HEK293 (cell line): ENCODE measurements around the gene NEIL1.
A peak's percentile ranks its signal among the peaks of the same experiment; 100 is the strongest.

Experiments used
- CTCF ChIA-PET: fragments of 350-600 bp; formaldehyde crosslinking; extraction: SDS; loops from one replicate; lab custom pipeline; 2021; ENCODE audit warnings: antibody characterized with exemption; lab: Yijun Ruan, JAX
- POLR2A ChIA-PET: fragments of 300-600 bp; formaldehyde crosslinking; extraction: SDS; loops from one replicate; lab custom pipeline; 2020; ENCODE audit warnings: antibody characterized with exemption, inconsistent platforms; lab: Yijun Ruan, JAX
- H3K27ac ChIP-seq: fragments of 200-500 bp; sonication (Bioruptor generic); 2 replicates; pipeline ENCODE4 v1.5.1; 2014; ENCODE audit warnings: low read depth, low read length, control low read depth, inconsistent platforms; ENCODE audit errors: extremely low read depth
- H3K36me3 ChIP-seq, 2 experiments: fragments of 200-500 bp in 1 of 2; sonication (Bioruptor generic) in 1 of 2; 1 replicate in 1 of 2; 2 replicates in 1 of 2; pipeline ENCODE4 v1.5.1; 2014 to 2017; ENCODE audit warnings: inconsistent platforms in 2 of 2, low read length in 2 of 2; ENCODE audit not compliant: control insufficient read depth in 2 of 2, insufficient read depth in 1 of 2
- H3K4me1 ChIP-seq: fragments of 200-500 bp; sonication (Bioruptor generic); 2 replicates; pipeline ENCODE4 v1.5.1; 2014; ENCODE audit warnings: mild to moderate bottlenecking, low read length, inconsistent platforms; ENCODE audit not compliant: control insufficient read depth, insufficient read depth
- H3K4me3 ChIP-seq: 2 replicates; pipeline ENCODE4 v1.5.1; 2011; ENCODE audit warnings: low read depth, mild to moderate bottlenecking, control low read depth, low read length, moderate library complexity
- H3K9me3 ChIP-seq: fragments of 200-500 bp; sonication (Bioruptor generic); 2 replicates; pipeline ENCODE4 v1.5.1; 2014; ENCODE audit warnings: low read depth, low read length, inconsistent platforms; ENCODE audit not compliant: control insufficient read depth, insufficient read depth
- AEBP2 ChIP-seq: fragments of 450-650 bp; formaldehyde crosslinking; IDR thresholded peaks from 2 replicates; pipeline ENCODE4 v1.5.1; 2016; ENCODE audit warnings: missing biosample characterization, missing genetic modification characterization, borderline replicate concordance
- GFI1B ChIP-seq: fragments of 450-650 bp; formaldehyde crosslinking; IDR thresholded peaks from 2 replicates; pipeline ENCODE4 v1.5.1; 2016; ENCODE audit warnings: missing biosample characterization, missing genetic modification characterization
- GLIS2 ChIP-seq: fragments of 450-650 bp; formaldehyde crosslinking; IDR thresholded peaks from 2 replicates; pipeline ENCODE4 v1.5.1; 2016; ENCODE audit warnings: missing biosample characterization, missing genetic modification characterization
- OVOL3 ChIP-seq: fragments of 450-650 bp; formaldehyde crosslinking; IDR thresholded peaks from 2 replicates; pipeline ENCODE4 v1.5.1; 2016; ENCODE audit warnings: missing biosample characterization, missing genetic modification characterization
- PATZ1 ChIP-seq: fragments of 450-650 bp; formaldehyde crosslinking; IDR thresholded peaks from 2 replicates; pipeline ENCODE4 v1.5.1; 2016; ENCODE audit warnings: missing biosample characterization, missing genetic modification characterization
- ZBTB10 ChIP-seq: fragments of 450-650 bp; formaldehyde crosslinking; IDR thresholded peaks from 2 replicates; pipeline ENCODE4 v1.5.1; 2016; ENCODE audit warnings: missing biosample characterization, missing genetic modification characterization
- ZBTB48 ChIP-seq: fragments of 450-650 bp; formaldehyde crosslinking; IDR thresholded peaks from 2 replicates; pipeline ENCODE4 v1.5.1; 2016; ENCODE audit warnings: missing biosample characterization, missing genetic modification characterization
- ZNF239 ChIP-seq: fragments of 450-650 bp; formaldehyde crosslinking; IDR thresholded peaks from 2 replicates; pipeline ENCODE4 v1.5.1; 2016; ENCODE audit warnings: missing biosample characterization, missing genetic modification characterization
- ZNF37A ChIP-seq: fragments of 450-650 bp; IDR thresholded peaks from 2 replicates; pipeline ENCODE4 v1.5.1; 2018; ENCODE audit warnings: missing biosample characterization, missing genetic modification characterization
- ZNF473 ChIP-seq: fragments of 450-650 bp; formaldehyde crosslinking; IDR thresholded peaks from 2 replicates; pipeline ENCODE4 v1.5.1; 2017; ENCODE audit warnings: missing biosample characterization, missing genetic modification characterization
- ZNF626 ChIP-seq: fragments of 450-650 bp; sonication (Bioruptor Pico); formaldehyde crosslinking; IDR thresholded peaks from 2 replicates; pipeline ENCODE4 v1.5.1; 2018; ENCODE audit warnings: missing biosample characterization, missing genetic modification characterization, inconsistent platforms
- ZNF677 ChIP-seq: fragments of 450-650 bp; IDR thresholded peaks from 2 replicates; pipeline ENCODE4 v1.5.0; 2018; ENCODE audit warnings: missing biosample characterization, mild to moderate bottlenecking, missing genetic modification characterization, moderate library complexity
- ZNF76 ChIP-seq: fragments of 450-650 bp; formaldehyde crosslinking; IDR thresholded peaks from 2 replicates; pipeline ENCODE4; 2016; ENCODE audit warnings: low read depth, missing biosample characterization, missing genetic modification characterization, borderline replicate concordance
- ZNF776 ChIP-seq: fragments of 450-650 bp; formaldehyde crosslinking; IDR thresholded peaks from 2 replicates; pipeline ENCODE4 v1.5.0; 2017; ENCODE audit warnings: missing biosample characterization, missing genetic modification characterization, borderline replicate concordance
- ZSCAN18 ChIP-seq: fragments of 450-650 bp; formaldehyde crosslinking; IDR thresholded peaks from 2 replicates; pipeline ENCODE4 v1.5.1; 2016; ENCODE audit warnings: missing biosample characterization, missing genetic modification characterization
- TF ChIP-seq, protein P1 (sequence below): fragments of 450-650 bp; formaldehyde crosslinking; IDR thresholded peaks from 2 replicates; pipeline ENCODE4 v1.5.1; 2016; ENCODE audit warnings: missing biosample characterization, missing genetic modification characterization, low read depth
- TF ChIP-seq, protein P2 (sequence below): fragments of 450-650 bp; formaldehyde crosslinking; IDR thresholded peaks from 2 replicates; pipeline ENCODE4 v1.5.1; 2016; ENCODE audit warnings: missing biosample characterization, missing genetic modification characterization
- TF ChIP-seq, protein P3 (sequence below): fragments of 450-650 bp; formaldehyde crosslinking; IDR thresholded peaks from 2 replicates; pipeline ENCODE4 v1.5.1; 2017; ENCODE audit warnings: missing biosample characterization, missing genetic modification characterization

Gene NEIL1

GRCh38 chr15:75347222-75348033 is 589 bp downstream of the NEIL1 start (continued):
- TF ChIP-seq ZNF677 (no peak), ZNF776 (tag by site-specific recombination) (no peak), ZNF626 (no peak), ZNF239 (tag by site-specific recombination) (no peak), ZSCAN18 (tag by site-specific recombination) (peak; percentile 58; the same call in 1 of the 2 replicates)
- TF ChIP-seq, protein P1, sequence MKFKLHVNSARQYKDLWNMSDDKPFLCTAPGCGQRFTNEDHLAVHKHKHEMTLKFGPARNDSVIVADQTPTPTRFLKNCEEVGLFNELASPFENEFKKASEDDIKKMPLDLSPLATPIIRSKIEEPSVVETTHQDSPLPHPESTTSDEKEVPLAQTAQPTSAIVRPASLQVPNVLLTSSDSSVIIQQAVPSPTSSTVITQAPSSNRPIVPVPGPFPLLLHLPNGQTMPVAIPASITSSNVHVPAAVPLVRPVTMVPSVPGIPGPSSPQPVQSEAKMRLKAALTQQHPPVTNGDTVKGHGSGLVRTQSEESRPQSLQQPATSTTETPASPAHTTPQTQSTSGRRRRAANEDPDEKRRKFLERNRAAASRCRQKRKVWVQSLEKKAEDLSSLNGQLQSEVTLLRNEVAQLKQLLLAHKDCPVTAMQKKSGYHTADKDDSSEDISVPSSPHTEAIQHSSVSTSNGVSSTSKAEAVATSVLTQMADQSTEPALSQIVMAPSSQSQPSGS (tag by site-specific recombination), result no peak
- TF ChIP-seq, protein P2, sequence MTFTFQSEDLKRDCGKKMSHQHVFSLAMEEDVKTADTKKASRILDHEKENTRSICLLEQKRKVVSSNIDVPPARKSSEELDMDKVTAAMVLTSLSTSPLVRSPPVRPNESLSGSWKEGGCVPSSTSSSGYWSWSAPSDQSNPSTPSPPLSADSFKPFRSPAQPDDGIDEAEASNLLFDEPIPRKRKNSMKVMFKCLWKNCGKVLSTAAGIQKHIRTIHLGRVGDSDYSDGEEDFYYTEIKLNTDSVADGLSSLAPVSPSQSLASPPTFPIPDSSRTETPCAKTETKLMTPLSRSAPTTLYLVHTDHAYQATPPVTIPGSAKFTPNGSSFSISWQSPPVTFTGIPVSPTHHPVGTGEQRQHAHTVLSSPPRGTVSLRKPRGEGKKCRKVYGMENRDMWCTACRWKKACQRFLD (tag by site-specific recombination), result no peak

- H3K4me3 ChIP-seq, result peak overlapping the region; percentile 62
- peaks cover 6% of the 10 kb centered on the region; the same call in 1 of the 2 replicates for H3K4me1 ChIP-seq
- peaks cover 16 to 22% of the 10 kb centered on the region in 2 experiments; a peak in 2 of 3 replicates for H3K36me3 ChIP-seq
- no peaks in the 10 kb centered on the region for H3K9me3 ChIP-seq
- CTCF ChIA-PET, result interaction anchor here (0.6 to 4.7 kb wide), 4 partner anchors 20 to 1180 kb away, joined by 3 to 33 read pairs (median 4); partner anchors contain the start of gene MAN2C1
- H3K27ac ChIP-seq, result peak overlapping the region; percentile 88
- POLR2A ChIA-PET, result interaction anchor here (0.6 to 3.3 kb wide), 6 partner anchors 9 to 106 kb away, joined by 3 to 31 read pairs (median 4); partner anchors contain the start of genes MAN2C1 and SIN3A
- TF ChIP-seq ZNF76 (peak; percentile 51; the same call in 1 of the 2 replicates), ZBTB10 (tag by site-specific recombination) (peak; percentile 70), ZNF473 (tag by site-specific recombination) (no peak), ZNF37A (tag by site-specific recombination) (no peak), OVOL3 (0 out of 2 replicates have a peak, but pooled peaks have one; percentile 25), GLIS2 (tag by site-specific recombination) (peak; percentile 68; the same call in 1 of the 2 replicates), ZBTB48 (0 out of 2 replicates have a peak, but pooled peaks have one; percentile 72), GFI1B (no peak), PATZ1 (tag by site-specific recombination) (peak; percentile 91), AEBP2 (tag by site-specific recombination) (0 out of 2 replicates have a peak, but pooled peaks have one; percentile 9)
- TF ChIP-seq, protein P3, sequence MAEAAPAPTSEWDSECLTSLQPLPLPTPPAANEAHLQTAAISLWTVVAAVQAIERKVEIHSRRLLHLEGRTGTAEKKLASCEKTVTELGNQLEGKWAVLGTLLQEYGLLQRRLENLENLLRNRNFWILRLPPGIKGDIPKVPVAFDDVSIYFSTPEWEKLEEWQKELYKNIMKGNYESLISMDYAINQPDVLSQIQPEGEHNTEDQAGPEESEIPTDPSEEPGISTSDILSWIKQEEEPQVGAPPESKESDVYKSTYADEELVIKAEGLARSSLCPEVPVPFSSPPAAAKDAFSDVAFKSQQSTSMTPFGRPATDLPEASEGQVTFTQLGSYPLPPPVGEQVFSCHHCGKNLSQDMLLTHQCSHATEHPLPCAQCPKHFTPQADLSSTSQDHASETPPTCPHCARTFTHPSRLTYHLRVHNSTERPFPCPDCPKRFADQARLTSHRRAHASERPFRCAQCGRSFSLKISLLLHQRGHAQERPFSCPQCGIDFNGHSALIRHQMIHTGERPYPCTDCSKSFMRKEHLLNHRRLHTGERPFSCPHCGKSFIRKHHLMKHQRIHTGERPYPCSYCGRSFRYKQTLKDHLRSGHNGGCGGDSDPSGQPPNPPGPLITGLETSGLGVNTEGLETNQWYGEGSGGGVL (tag by site-specific recombination), result peak; percentile 52
Observed at GRCh38 chr15:75348034-75348561, 1.3 kb downstream of the NEIL1 start.
